Activated CD8-positive, alpha-beta memory T cell treated with anti-CD3 and anti-CD28 coated beads for 48 hours (primary cell): ENCODE data around the gene TCF12.

ENCODE experiments used
- DNase-seq, 3 experiments: peaks; one replicate each; pipeline ENCODE4 v3.0.0-alpha.2; 2020; ENCODE audit warnings: low read depth in 2 of 3, low spot score in 2 of 3

Gene TCF12

GRCh38 chr15:57312318-57313133 lies 394.1 kb downstream of the TCF12 start:
- no peak for DNase-seq

GRCh38 chr15:57313134-57313483 lies 394.7 kb downstream of the TCF12 start:
- DNase-seq: no peak

- DNase-seq: no peak
Observed at GRCh38 chr15:57314221-57314620, 395.8 kb downstream of the TCF12 start.

- no peak for DNase-seq
Observed at GRCh38 chr15:57316451-57316850, 398.0 kb downstream of the TCF12 start.

GRCh38 chr15:57319226-57319918 lies 400.9 kb downstream of the TCF12 start:
- DNase-seq: no peak

- no peak for DNase-seq
Observed at GRCh38 chr15:57319919-57320560, 401.6 kb downstream of the TCF12 start.

- no peak for DNase-seq
Observed at GRCh38 chr15:57320631-57321220, 402.3 kb downstream of the TCF12 start.

GRCh38 chr15:57321485-57321884 lies 403.0 kb downstream of the TCF12 start:
- no peak for DNase-seq

GRCh38 chr15:57321973-57322601 lies 403.6 kb downstream of the TCF12 start:
- DNase-seq: no peak

GRCh38 chr15:57322602-57323250 lies 404.3 kb downstream of the TCF12 start:
- no peak for DNase-seq

GRCh38 chr15:57323299-57323805 lies 404.9 kb downstream of the TCF12 start:
- no peak for DNase-seq

GRCh38 chr15:57323806-57324589 lies 405.6 kb downstream of the TCF12 start:
- no peak for DNase-seq

- no peak for DNase-seq
Observed at GRCh38 chr15:57324590-57324890, 406.1 kb downstream of the TCF12 start.

GRCh38 chr15:57324944-57325679 lies 406.7 kb downstream of the TCF12 start:
- no peak for DNase-seq

GRCh38 chr15:57326196-57326595 lies 407.8 kb downstream of the TCF12 start:
- no peak for DNase-seq

GRCh38 chr15:57327985-57328471 lies 409.6 kb downstream of the TCF12 start:
- DNase-seq: no peak

- no peak for DNase-seq
Observed at GRCh38 chr15:57328479-57328878, 410.0 kb downstream of the TCF12 start.

GRCh38 chr15:57328897-57329296 lies 410.5 kb downstream of the TCF12 start:
- DNase-seq: no peak
